HEK293T (cell line): ENCODE measurements around the gene SLC25A25.

Experiments
- CTCF ChIA-PET: fragments of 350-600 bp; formaldehyde crosslinking; extraction: SDS; loops from one replicate; lab custom pipeline; 2021; ENCODE audit warnings: antibody characterized with exemption, inconsistent platforms; lab: Yijun Ruan, JAX
- POLR2A ChIA-PET: fragments of 350-600 bp; formaldehyde crosslinking; extraction: SDS; loops from one replicate; lab custom pipeline; 2020; ENCODE audit warnings: antibody characterized with exemption, inconsistent platforms; lab: Yijun Ruan, JAX
- DNase-seq: peaks from one replicate; pipeline ENCODE4 v3.0.0; 2012; ENCODE audit warnings: mixed read lengths; ENCODE audit errors: extremely low spot score
- ARNT ChIP-seq: fragments of 450-650 bp; IDR thresholded peaks from 2 replicates; pipeline ENCODE4 v1.6.1; 2017; ENCODE audit warnings: mild to moderate bottlenecking
- BHLHE40 ChIP-seq: fragments of 450-650 bp; IDR thresholded peaks from 2 replicates; pipeline ENCODE4 v1.6.1; 2016; ENCODE audit warnings: mild to moderate bottlenecking, moderate library complexity, borderline replicate concordance
- CTBP1 ChIP-seq: fragments of 450-650 bp; IDR thresholded peaks from 2 replicates; pipeline ENCODE4 v1.6.1; 2016; ENCODE audit warnings: borderline replicate concordance
- ELF4 ChIP-seq: fragments of 450-650 bp; IDR thresholded peaks from 2 replicates; pipeline ENCODE4 v1.6.1; 2017; ENCODE audit warnings: antibody characterized with exemption
- FOXA1 ChIP-seq: fragments of 450-650 bp; IDR thresholded peaks from 2 replicates; pipeline ENCODE4 v1.6.1; 2016; ENCODE audit warnings: mild to moderate bottlenecking
- FOXK2 ChIP-seq: fragments of 450-650 bp; IDR thresholded peaks from 2 replicates; pipeline ENCODE4 v1.6.1; 2016; ENCODE audit warnings: mild to moderate bottlenecking
- FOXM1 ChIP-seq: fragments of 450-650 bp; IDR thresholded peaks from 2 replicates; pipeline ENCODE4 v1.6.1; 2017; ENCODE audit warnings: mild to moderate bottlenecking, borderline replicate concordance
- HDGF ChIP-seq: fragments of 450-650 bp; IDR thresholded peaks from 2 replicates; pipeline ENCODE4 v1.6.1; 2017; ENCODE audit warnings: antibody characterized with exemption, borderline replicate concordance
- L3MBTL2 ChIP-seq: fragments of 450-650 bp; conservative IDR thresholded peaks from 2 replicates; pipeline ENCODE4 v1.6.1; 2016; ENCODE audit warnings: mild to moderate bottlenecking
- LEF1 ChIP-seq: fragments of 450-650 bp; IDR thresholded peaks from 2 replicates; pipeline ENCODE4 v1.6.1; 2017; ENCODE audit warnings: mild to moderate bottlenecking, borderline replicate concordance
- NFRKB ChIP-seq: fragments of 450-650 bp; IDR thresholded peaks from 2 replicates; pipeline ENCODE4 v1.6.1; 2016; ENCODE audit warnings: mild to moderate bottlenecking, moderate library complexity
- SP1 ChIP-seq: fragments of 450-650 bp; IDR thresholded peaks from 2 replicates; pipeline ENCODE4 v1.6.1; 2017
- SUZ12 ChIP-seq: fragments of 450-650 bp; IDR thresholded peaks from 2 replicates; pipeline ENCODE4 v1.6.1; 2016; ENCODE audit warnings: mild to moderate bottlenecking
- TARDBP ChIP-seq: fragments of 450-650 bp; IDR thresholded peaks from 2 replicates; pipeline ENCODE4 v1.6.1; 2016
- ZNF384 ChIP-seq: fragments of 450-650 bp; IDR thresholded peaks from 2 replicates; pipeline ENCODE4 v1.6.1; 2016
- TF ChIP-seq, protein P1 (sequence below): fragments of 450-650 bp; IDR thresholded peaks from 2 replicates; pipeline ENCODE4 v1.6.1; 2016

Gene SLC25A25

DNA sequence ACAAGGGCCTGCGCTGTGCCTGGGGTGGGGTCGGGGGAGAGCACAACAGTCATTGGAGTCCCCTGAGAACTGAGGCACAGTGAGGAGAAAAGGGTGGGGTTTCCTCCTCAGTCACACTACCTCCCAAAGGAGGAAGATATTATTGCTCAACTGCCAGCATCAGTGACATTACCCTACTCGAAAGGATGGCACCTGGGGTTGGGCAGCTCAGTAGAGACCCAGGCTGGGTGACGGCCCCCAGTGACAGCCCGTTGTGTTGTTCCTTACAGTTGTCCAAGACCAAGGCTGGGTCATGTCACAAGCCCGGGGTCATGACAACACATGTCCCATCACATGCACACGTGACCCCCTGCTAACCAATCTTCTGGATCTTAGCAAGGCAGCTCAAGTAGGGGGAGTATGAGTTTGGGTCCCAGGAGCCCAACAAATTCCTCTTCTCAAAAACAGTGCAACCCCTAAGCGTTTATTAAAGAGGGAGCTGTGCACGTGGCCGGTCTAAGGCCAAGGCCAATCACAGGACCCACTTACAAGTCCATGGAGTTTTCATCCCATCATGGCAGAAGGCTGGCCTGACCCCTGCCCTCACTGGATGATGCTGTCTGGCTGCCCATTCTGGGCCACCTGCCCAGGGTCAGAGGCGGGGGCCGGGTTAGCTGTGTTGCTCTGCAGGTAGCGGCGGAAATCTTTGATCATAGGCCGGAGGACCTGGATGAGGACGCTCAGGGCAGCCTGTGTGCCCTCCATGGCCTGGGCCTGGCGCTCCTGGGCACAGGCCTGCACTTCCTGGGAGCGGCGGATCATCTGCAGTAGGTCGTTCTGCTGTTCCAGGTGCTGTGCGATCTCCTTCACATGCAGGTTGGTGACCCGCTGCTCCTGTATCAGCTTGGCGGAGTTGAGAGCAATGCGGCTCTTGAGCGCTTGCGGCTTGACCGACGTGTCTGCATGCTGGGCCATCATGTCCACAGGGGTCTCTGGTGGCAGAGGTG lies 4.9 kb upstream of the SLC25A25 start:
- TF ChIP-seq BHLHE40 = no peak
- TF ChIP-seq L3MBTL2 = no peak
- no peak for TF ChIP-seq CTBP1
- no peak for TF ChIP-seq FOXA1
- TF ChIP-seq SUZ12 = no peak
- TF ChIP-seq FOXM1 = no peak
- TF ChIP-seq, protein P1, sequence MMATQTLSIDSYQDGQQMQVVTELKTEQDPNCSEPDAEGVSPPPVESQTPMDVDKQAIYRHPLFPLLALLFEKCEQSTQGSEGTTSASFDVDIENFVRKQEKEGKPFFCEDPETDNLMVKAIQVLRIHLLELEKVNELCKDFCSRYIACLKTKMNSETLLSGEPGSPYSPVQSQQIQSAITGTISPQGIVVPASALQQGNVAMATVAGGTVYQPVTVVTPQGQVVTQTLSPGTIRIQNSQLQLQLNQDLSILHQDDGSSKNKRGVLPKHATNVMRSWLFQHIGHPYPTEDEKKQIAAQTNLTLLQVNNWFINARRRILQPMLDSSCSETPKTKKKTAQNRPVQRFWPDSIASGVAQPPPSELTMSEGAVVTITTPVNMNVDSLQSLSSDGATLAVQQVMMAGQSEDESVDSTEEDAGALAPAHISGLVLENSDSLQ = no peak
- TF ChIP-seq NFRKB = no peak
- DNase-seq = no peak
- ChIA-PET POLR2A (no interaction called here), CTCF (no interaction called here)

DNA sequence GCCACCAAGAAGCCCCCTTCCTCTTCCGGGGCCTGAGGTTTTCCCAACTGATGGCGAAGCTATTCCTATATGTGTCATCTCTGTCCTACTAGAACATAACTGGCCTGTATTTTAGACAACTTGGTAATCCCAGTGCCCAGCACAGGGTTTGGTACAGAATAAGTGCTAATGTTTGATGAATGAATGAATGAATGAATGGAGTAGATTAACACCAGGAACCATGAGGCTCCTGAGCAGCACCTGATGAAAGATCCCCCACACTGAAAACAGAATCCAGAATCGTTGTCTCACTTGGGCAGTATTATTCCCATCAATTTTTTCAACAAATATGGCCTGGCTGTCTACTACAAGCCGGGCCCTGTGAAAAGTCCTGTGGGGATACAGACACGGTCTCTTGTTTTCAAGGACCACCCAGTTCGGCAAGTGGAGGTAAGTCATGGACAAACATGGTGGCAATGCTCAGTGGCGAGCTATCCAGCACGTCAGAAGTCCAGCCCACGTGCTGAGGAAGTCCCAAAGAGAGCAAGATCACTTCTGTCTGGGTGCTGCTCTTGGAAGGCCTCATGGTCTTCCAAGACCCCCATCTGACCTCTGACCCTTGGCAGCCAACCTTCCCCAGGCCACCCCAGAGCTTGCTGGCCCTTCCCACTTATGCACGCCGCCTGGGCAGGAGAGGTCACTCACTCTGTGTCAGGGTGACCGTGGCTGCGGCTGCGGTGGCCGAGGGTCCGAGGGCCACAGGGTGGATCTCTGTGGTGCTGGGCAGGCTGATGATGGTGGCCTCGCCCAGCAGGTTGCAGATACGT lies 1.9 kb upstream of the SLC25A25 start:
- no peak for TF ChIP-seq TARDBP
- no peak for TF ChIP-seq CTBP1
- no peak for TF ChIP-seq ARNT
- TF ChIP-seq HDGF = no peak
- TF ChIP-seq, protein P1 = no peak
- no peak for TF ChIP-seq SUZ12
- TF ChIP-seq SP1 = no peak
- no peak for TF ChIP-seq FOXM1
- TF ChIP-seq FOXK2 = no peak
- no peak for TF ChIP-seq BHLHE40
- TF ChIP-seq L3MBTL2 = no peak
- TF ChIP-seq NFRKB = no peak
- no peak for TF ChIP-seq ZNF384
- DNase-seq = no peak
- ChIA-PET CTCF (interaction anchor here (1.6 kb wide), 2 partner anchors 9 to 124 kb away, joined by 3 to 4 read pairs; no protein-coding TSS in a partner anchor), POLR2A (interaction anchor here (0.9 to 2.6 kb wide), 3 partner anchors 8 to 33 kb away, joined by 3 to 20 read pairs (median 3); no protein-coding TSS in a partner anchor)

- TF ChIP-seq SP1 (peak; percentile 98), FOXK2 (no peak), FOXA1 (no peak), NFRKB (no peak), ARNT (no peak), FOXM1 (no peak; the same call in 1 of the 2 replicates), LEF1 (no peak), HDGF (no peak), ELF4 (peak; percentile 69), CTBP1 (no peak), SUZ12 (no peak), ZNF384 (no peak), BHLHE40 (no peak), L3MBTL2 (peak; percentile 88), TARDBP (no peak)
- TF ChIP-seq, protein P1 = peak; percentile 100
- ChIA-PET POLR2A (interaction anchor here (0.8 to 2.6 kb wide), 11 partner anchors 9 to 136 kb away, joined by 3 to 20 read pairs (median 3); partner anchors contain the start of gene PIP5KL1), CTCF (interaction anchor here (1.5 to 1.6 kb wide), 3 partner anchors 9 to 124 kb away, joined by 3 to 5 read pairs (median 4); no protein-coding TSS in a partner anchor)
Observed at GRCh38 chr9:128066713-128067644, 1.1 kb upstream of the SLC25A25 start, which contains the start of gene NAIF1. TSS of gene NAIF1 (minus strand) at chr9:128067320. CDS start at chr9:128067101, 219 bp downstream.

GRCh38 chr9:128068386-128069205 lies 564 bp downstream of the SLC25A25 start:
- CTCF ChIA-PET = interaction anchor here (1.5 kb wide), 1 partner anchor 49 kb away, joined by 5 read pairs; no protein-coding TSS in a partner anchor
- TF ChIP-seq ELF4 = no peak
- 0 out of 2 replicates have a peak, but pooled peaks have one; percentile 52 for TF ChIP-seq L3MBTL2
- POLR2A ChIA-PET = interaction anchor here (1.0 to 1.7 kb wide), 3 partner anchors 11 to 29 kb away, joined by 3 to 10 read pairs (median 4); no protein-coding TSS in a partner anchor
- no peak for DNase-seq

More at GRCh38 chr9:128066713-128067644, 1.1 kb upstream of the SLC25A25 start, which contains the start of gene NAIF1:
- peak; percentile 94 for DNase-seq
